Measurements from ENCODE around the gene RIN2.
A peak's percentile ranks its signal among the peaks of the same experiment; 100 is the strongest.

The RIN2 gene

GRCh38 chr20:19806806-19807190 lies 48.7 kb downstream of the RIN2 start:
- TF ChIP-seq CTCF (IDR thresholded peaks at IDR 0.05), result no peak
- no peak for DNase-seq (ENCODE audit: low spot score)
- no peak overlapping the region for H3K4me3 ChIP-seq
- peak overlapping the region in 1 of 2 donors; percentile 56 for H3K27ac ChIP-seq

- TF ChIP-seq CTCF (IDR thresholded peaks at IDR 0.05), result no peak
- DNase-seq (ENCODE audit: low spot score), result no peak
- Histone ChIP-seq H3K4me3 (no peak overlapping the region), H3K27ac (peak overlapping the region in 1 of 2 donors; percentile 56)
Measured at GRCh38 chr20:19807191-19807945, 49.3 kb downstream of the RIN2 start.

All from coronary artery (tissue), 2 donors.